ENCODE results near the gene PTCD2.

- no peak for TF ChIP-seq CTCF (IDR thresholded peaks at IDR 0.05 in 4 of 5, conservative IDR thresholded peaks at IDR 0.05 in 1 of 5)
- TF ChIP-seq POLR2A (IDR thresholded peaks at IDR 0.05) = no peak
Observed at GRCh38 chr5:72338689-72339209, 18.6 kb downstream of the PTCD2 start.
